GM19455 (cell line): ENCODE results near the gene IRF5.
"Not testable (repeated sequence)": the region's sequence is repeated elsewhere in the genome, so short reads cannot be mapped to it uniquely, and the experiment has no call there.

Experiments
- ATAC-seq: cut with Tn5 transposase; IDR thresholded peaks from one replicate; pipeline ENCODE4 v1.9.1; 2021; ENCODE audit not compliant: unreplicated experiment

The IRF5 gene

DNA sequence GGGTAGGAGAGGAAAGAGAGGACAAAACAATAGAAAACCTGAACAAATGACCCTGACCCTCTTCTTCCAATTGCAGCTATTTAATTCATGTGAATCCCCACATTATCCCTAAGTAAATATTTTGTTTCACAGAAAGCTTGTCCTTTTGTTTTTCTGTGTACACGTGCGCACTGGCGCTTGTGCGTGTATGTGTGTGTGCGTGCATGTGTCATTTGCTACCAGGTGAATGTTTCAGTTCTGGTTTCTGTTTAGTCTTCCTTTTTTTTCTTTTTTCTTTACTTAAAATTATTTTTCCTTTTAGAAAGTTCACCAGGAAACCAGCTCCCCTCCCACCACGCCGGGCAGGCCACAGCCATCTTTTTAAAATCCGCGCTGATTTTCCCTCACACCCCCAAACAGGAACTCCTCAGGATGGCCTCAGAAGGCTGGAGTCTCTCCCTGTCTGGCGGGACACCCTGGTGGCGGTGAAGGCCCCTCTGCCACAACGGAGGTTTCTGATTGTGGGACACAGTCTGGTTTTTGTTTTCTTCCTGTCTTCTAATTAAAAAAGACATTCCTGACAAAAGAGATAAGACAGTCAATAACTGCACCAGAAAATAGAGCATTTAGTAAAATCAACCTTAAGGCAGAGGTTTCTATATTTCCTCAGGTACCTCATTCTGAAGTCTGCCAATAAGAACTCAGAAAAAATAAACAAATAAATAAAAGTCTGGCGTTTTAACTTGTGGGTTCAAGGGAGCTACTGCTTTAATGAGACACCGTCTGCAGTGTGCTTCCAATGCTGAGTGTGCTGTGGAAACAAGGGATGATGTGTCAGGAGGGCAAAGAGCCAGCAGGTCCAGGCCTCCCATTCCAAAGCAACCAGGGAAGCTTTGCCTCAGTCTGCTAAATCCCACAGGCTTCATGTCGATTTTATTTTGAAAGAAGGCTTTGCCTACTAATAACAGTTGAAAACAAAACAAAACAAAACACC, 17.4 kb downstream of the IRF5 start:
- no peak for ATAC-seq

- ATAC-seq: no peak
These were observed 18.3 kb downstream of the IRF5 start for GRCh38 chr7:128955981-128956380.

DNA sequence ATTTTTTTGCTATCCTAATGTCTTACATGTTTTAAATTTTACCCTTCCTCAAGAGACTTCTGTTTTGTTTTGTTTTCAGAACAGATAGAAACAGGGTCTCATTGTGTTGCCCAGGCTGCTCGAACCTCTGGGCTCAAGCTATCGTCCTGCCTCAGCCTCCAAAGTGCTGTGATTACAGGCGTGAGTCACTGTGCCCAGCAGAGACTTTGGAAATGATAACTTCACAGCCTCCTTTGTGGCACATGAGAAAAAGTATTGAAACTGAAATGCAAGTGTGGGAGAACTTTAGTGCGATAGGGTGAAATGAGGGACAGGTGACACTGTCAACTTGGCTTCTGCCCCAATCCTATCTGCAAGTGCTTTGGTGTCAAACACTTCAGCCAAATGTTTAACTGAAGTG, 21.6 kb downstream of the IRF5 start:
- no peak for ATAC-seq

DNA sequence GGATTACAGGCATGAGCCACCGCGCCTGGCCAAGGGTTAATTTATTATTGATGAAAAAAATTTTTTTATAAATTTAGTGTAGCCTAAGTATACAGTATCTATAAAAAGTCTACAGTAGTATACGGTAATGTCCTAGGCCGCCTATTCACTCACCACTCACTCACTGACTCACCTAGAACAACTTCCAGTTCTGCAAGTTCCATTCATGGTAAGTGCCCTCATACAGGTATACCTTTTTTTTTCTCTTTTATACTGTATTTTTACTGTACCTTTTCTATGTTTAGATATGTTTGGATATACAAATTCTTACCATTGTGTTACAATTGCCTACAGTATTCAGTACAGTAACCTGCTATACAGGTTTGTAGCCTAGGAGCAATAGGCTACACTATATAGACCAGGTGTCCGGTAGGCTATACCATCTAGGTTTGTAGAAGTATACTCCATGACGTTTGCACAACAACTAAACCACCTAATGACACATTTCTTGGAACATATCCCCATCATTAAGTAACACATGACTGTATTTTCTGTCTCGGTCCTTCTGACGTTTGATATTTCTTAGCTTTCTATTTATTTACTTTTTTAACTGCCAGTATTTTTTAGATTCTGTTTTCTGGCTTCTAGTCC, 23.4 kb downstream of the IRF5 start:
- ATAC-seq: no peak

DNA sequence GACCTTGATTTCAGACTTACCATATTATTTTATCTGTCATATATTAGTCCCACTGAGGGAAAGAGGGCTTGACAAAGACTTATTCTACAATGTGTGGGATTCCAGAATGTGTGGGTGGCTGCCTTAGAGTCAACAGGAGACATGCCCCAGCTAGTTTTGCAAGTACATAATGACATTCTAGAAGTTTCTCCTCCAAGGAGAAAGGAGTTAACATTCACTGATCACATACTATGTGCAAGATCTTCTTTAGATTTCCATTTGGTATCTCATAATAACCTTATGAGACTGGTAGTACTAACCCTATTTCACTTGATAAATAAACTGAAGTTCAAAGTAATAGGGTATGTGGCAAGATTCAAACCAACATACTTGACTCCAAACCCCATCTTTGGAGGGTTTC, 25.2 kb downstream of the IRF5 start:
- ATAC-seq: no peak

- no peak for ATAC-seq
These were observed 25.6 kb downstream of the IRF5 start for GRCh38 chr7:128963327-128963757.

- no peak for ATAC-seq
These were observed 30.9 kb downstream of the IRF5 start for GRCh38 chr7:128968624-128969023.

DNA sequence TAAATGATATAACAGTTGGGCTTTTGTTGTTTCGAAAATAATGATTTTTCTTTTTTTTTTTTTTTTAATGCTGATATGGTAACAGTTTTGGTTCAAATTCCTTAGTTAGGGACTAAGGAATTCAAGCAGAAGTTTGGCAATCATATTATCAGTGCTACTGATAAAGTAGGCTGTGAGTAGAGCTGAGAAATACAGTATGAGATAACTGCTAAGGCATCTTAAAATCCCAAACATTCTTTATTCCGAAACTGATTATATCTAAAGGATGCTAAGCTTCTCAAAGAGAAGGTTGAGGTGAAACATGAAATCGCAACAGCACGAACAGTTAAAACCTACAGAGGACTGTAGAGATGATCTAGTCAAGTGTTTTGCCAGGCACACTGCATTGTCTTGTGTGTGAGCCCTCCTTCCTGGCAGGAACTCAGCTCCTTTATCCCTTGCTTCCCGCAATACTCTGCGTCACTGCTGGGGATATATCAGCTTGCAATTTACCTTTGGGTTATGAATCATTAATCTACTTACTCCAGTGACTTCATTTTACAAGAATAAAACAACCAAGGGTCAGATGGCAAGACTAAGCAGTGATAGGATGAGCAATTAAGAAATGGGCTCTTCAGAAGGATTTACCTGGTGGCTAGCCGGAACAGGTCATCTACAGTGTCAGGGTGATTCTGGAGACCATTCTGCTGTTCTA, 36.7 kb downstream of the IRF5 start:
- no peak for ATAC-seq

GRCh38 chr7:128982105-128982504, 44.4 kb downstream of the IRF5 start:
- no peak for ATAC-seq

DNA sequence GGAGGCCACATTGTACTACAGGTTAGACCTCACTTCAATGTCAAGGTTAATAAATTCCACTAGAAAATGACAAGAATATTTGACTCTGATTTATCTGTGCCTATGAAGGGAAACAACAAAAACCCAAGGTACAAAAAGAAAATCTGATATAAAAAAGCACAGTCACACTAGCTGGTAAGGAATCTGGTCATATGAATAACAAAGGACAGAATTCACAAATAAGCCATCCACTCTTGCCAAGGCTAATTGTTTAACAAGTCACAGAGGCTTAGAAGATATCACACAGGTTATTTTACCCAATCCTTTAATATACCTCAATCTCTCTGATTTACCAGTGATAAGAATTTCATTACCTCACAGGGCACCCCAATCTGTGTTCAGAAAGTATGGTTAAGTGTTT, 47.9 kb downstream of the IRF5 start:
- ATAC-seq: no peak

- ATAC-seq: no peak
These were observed 48.9 kb downstream of the IRF5 start for GRCh38 chr7:128986609-128987008.

DNA sequence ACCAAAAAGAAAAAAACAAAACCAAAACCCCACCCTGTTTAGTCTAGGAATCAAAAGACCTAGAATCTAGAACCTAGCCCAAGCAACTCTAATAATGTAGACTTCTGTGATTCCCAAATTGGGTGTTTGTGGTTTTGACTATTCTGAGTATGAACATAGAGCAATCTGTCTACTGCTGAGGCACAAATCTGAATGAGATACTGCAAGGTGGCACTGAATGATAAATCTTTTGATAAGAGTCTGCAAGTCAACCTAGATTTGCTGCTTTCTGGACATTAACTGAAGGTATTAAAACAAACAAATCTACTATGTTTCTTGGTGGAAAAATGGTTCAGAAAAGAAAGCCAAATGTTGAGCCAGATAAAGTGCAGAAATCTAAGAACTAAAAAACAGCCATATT, 50.6 kb downstream of the IRF5 start:
- no peak for ATAC-seq

DNA sequence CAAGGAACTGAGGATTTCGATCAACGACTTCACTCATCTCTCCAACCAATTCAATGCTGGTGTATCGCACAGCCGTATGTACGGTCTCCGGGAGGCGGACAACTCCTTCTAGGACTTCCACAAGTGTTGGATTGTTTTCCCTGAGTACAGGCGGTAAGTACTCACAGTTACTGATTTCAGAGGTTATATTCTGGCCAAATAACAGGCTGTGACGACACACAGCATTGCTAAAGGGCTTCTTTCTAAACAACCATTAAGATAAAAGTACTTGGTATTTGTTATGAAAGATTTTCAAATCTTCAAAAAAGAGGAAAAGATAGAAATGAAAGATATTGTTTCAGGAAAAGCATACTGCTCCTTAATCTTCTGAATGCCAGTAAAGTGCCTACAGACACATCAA, 52.2 kb downstream of the IRF5 start:
- ATAC-seq: no peak

- ATAC-seq: no peak
These were observed 55.7 kb downstream of the IRF5 start for GRCh38 chr7:128993419-128993818.

- not testable (repeated sequence) for ATAC-seq
These were observed 56.8 kb downstream of the IRF5 start for GRCh38 chr7:128994560-128994959.

DNA sequence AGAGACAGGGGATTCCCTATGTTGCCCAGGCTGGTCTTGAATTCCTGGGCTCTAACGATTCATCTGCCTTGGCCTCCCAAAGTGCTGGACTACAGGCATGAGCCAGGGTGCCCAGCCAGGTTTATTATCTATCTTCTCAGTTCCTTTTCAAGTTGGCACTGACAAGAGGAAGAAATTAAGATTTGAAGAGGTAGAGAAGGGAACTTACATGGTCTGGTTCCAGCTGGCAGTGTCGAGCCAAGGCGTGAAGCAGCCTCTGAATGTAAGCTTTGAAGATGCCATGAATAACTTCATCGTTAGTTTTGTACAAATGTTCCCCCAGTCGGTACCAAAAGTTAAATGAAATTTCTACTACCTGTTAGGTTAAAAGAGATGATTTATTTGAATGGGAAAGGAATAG, 59.5 kb downstream of the IRF5 start:
- no peak for ATAC-seq
